Endothelial cell of umbilical vein (primary cell): ENCODE data around the gene PVR. TPM values are rescaled to one million over a fixed set of nuclear protein-coding genes. Genes with fewer than 3 reads are reported as not detected.

Source experiments
- BruUV-seq: library from RNA; stranded (reverse); fragments of 400-500 nt; replicated peaks from 2 replicates; lab custom pipeline; 2021; lab: Mats Ljungman, UMichigan
- CTCF ChIA-PET: fragments of 300-600, 350-600 bp; sonication (Branson Sonifier 250); formaldehyde crosslinking; loops from one replicate; lab custom pipeline; 2021; ENCODE audit warnings: antibody characterized with exemption, inconsistent platforms; lab: Charles Lee
- POLR2A ChIA-PET: fragments of 300-600, 350-600 bp; sonication (Branson Sonifier 250); formaldehyde crosslinking; loops from one replicate; lab custom pipeline; 2021; ENCODE audit warnings: antibody characterized with exemption, inconsistent platforms; lab: Charles Lee
- DNase-seq: peaks from one replicate; pipeline ENCODE4 v3.0.0-alpha.2; 2011; ENCODE audit warnings: low read depth, low spot score
- FAIRE-seq: peaks from 2 replicates; lab custom pipeline; 2011; peaks lifted over from hg19 to GRCh38; lab: Jason Lieb, UNC
- H2AFZ ChIP-seq: 2 replicates; pipeline ENCODE4 v1.6.0; 2012; ENCODE audit warnings: low read depth, low read length, control low read depth, inconsistent platforms
- H3K27ac ChIP-seq: 2 replicates; pipeline ENCODE4 v1.5.1; 2011; ENCODE audit warnings: low read depth, mild to moderate bottlenecking, control low read depth, low read length, moderate library complexity; ENCODE audit not compliant: insufficient read depth
- H3K27me3 ChIP-seq, 2 experiments: 2 replicates each; pipeline versions ENCODE4 v1.6.0 to v1.6.1; 2011; ENCODE audit warnings: low read length in 2 of 2, mixed read lengths in 1 of 2; ENCODE audit not compliant: control insufficient read depth in 2 of 2, insufficient read depth in 2 of 2
- H3K36me3 ChIP-seq, 2 experiments: 2 replicates in 1 of 2; 3 replicates in 1 of 2; pipeline ENCODE4 v1.5.1; 2011; ENCODE audit warnings: low read length in 2 of 2, mild to moderate bottlenecking in 1 of 2, moderate library complexity in 1 of 2; ENCODE audit not compliant: control insufficient read depth in 2 of 2, insufficient read depth in 2 of 2; ENCODE audit errors: extremely low read depth in 1 of 2
- H3K4me1 ChIP-seq: 3 replicates; pipeline ENCODE4 v1.5.1; 2011; ENCODE audit warnings: mild to moderate bottlenecking, low read length; ENCODE audit not compliant: control insufficient read depth, insufficient read depth; ENCODE audit errors: extremely low read depth
- H3K4me2 ChIP-seq: 2 replicates; pipeline ENCODE4 v1.6.1; 2011; ENCODE audit warnings: low read length, control low read depth, mixed read lengths; ENCODE audit not compliant: insufficient read depth
- H3K4me3 ChIP-seq, 3 experiments: fragments of 200-600 bp in 1 of 3; sonication (generic), shearing (Covaris generic) in 1 of 3; replicated peaks in 1 of 3; 2 replicates each; pipeline ENCODE4 v1.5.1; 2011 to 2016; ENCODE audit warnings: control low read depth in 3 of 3, low read length in 3 of 3, mild to moderate bottlenecking in 2 of 3, inconsistent platforms in 1 of 3, low read depth in 1 of 3, moderate library complexity in 1 of 3; ENCODE audit not compliant: insufficient read depth in 1 of 3
- H3K79me2 ChIP-seq: 2 replicates; pipeline ENCODE4 v1.6.0; 2012; ENCODE audit warnings: low read length, inconsistent platforms; ENCODE audit not compliant: control insufficient read depth, insufficient read depth
- H3K9ac ChIP-seq: replicated peaks from 2 replicates; pipeline ENCODE3; 2011; ENCODE audit warnings: low read length, control low read depth; ENCODE audit not compliant: insufficient read depth; ENCODE audit errors: extremely low read depth
- H3K9me1 ChIP-seq: replicated peaks from 3 replicates; pipeline ENCODE4 v1.6.0; 2011; ENCODE audit warnings: mild to moderate bottlenecking, low read length; ENCODE audit not compliant: control insufficient read depth, insufficient read depth; ENCODE audit errors: extremely low read depth
- H3K9me3 ChIP-seq: replicated peaks from 2 replicates; pipeline ENCODE4 v1.5.1; 2012; ENCODE audit warnings: low read length, inconsistent platforms; ENCODE audit not compliant: control insufficient read depth, insufficient read depth
- H4K20me1 ChIP-seq: replicated peaks from 2 replicates; pipeline ENCODE3; 2011; ENCODE audit warnings: mild to moderate bottlenecking, low read length; ENCODE audit not compliant: control insufficient read depth, insufficient read depth; ENCODE audit errors: extremely low read depth
- EZH2 ChIP-seq: IDR thresholded peaks from 2 replicates; pipeline ENCODE4 v1.6.1; 2012; ENCODE audit warnings: borderline replicate concordance, low read depth, mild to moderate bottlenecking, moderate library complexity, low read length, inconsistent platforms; ENCODE audit not compliant: severe bottlenecking
- FOS ChIP-seq: IDR thresholded peaks from 2 replicates; pipeline ENCODE4 v1.6.1; 2011; ENCODE audit warnings: mild to moderate bottlenecking, low read length, moderate library complexity, borderline replicate concordance; ENCODE audit not compliant: insufficient read depth
- GATA2 ChIP-seq: IDR thresholded peaks from 2 replicates; pipeline ENCODE4 v1.7.0; 2011; ENCODE audit warnings: low read depth, mild to moderate bottlenecking, moderate library complexity, mixed read lengths, low read length; ENCODE audit not compliant: insufficient read length, insufficient read depth
- JUN ChIP-seq: IDR thresholded peaks from 2 replicates; pipeline ENCODE4 v1.6.1; 2011; ENCODE audit warnings: borderline replicate concordance, low read depth; ENCODE audit not compliant: insufficient read length, insufficient read depth
- MYC ChIP-seq: IDR thresholded peaks from one replicate; pipeline ENCODE4 v1.6.1; 2011; ENCODE audit warnings: mild to moderate bottlenecking, low read depth, low read length
- POLR2A ChIP-seq: IDR thresholded peaks from 2 replicates; pipeline ENCODE4 v1.6.1; 2012; ENCODE audit warnings: low read depth, mild to moderate bottlenecking, control low read depth, low read length
- POLR2AphosphoS5 ChIP-seq: IDR thresholded peaks from 2 replicates; pipeline ENCODE4 v1.6.1; 2012; ENCODE audit warnings: low read depth, mild to moderate bottlenecking, control low read depth, low read length, moderate library complexity; ENCODE audit not compliant: insufficient read depth
- dilution Hi-C: fragments of 300-500 bp; cut with MboI; formaldehyde crosslinking; loops from one replicate; pipeline ENCODE4 v1.15.0; 2019; ENCODE audit warnings: low sequenced_read_pairs; ENCODE audit not compliant: extremely low pct_ligation_motif_present
- intact Hi-C: fragments of 100-400 bp; cut with micrococcal nuclease; formaldehyde crosslinking; loops from one replicate; pipeline ENCODE4 v1.10.0; 2022
- polyA plus RNA-seq, 4 experiments: library from polyadenylated mRNA; depleted of rRNA in 3 of 4; stranded (reverse) in 3 of 4; unstranded in 1 of 4; fragments of >200 nt; gene quantifications; 2 replicates each; pipeline versions ENCODE4 v1.2.1 to v1.2.3, GENCODE V29; 2011 to 2012; ENCODE audit warnings: missing spikeins in 1 of 4
- total RNA-seq: library from RNA; stranded (reverse); gene quantifications from 2 replicates; pipeline ENCODE4 v1.2.3, GENCODE V29; 2021
- TF ChIP-seq, protein P1 (sequence below), 2 donors: IDR thresholded peaks; 1 replicate in 1 of 2; 2 replicates in 1 of 2; pipeline ENCODE4 v1.5.1; 2011; ENCODE audit warnings: low read length in 2 of 2, mild to moderate bottlenecking in 2 of 2, moderate library complexity in 2 of 2, control low read depth in 1 of 2, inconsistent platforms in 1 of 2, low read depth in 1 of 2; ENCODE audit not compliant: insufficient read depth in 1 of 2; ENCODE audit errors: extremely low read depth in 1 of 2
- TF ChIP-seq, protein P2 (sequence below): IDR thresholded peaks from 2 replicates; pipeline ENCODE4 v1.6.1; 2011; ENCODE audit not compliant: insufficient read depth, insufficient read length

PVR gene
- total and polyA plus RNA-seq, 2 donors (not counting 3 experiments of a cell fraction or from before 2014, with no cell fraction given): 133 to 226 TPM

DNA sequence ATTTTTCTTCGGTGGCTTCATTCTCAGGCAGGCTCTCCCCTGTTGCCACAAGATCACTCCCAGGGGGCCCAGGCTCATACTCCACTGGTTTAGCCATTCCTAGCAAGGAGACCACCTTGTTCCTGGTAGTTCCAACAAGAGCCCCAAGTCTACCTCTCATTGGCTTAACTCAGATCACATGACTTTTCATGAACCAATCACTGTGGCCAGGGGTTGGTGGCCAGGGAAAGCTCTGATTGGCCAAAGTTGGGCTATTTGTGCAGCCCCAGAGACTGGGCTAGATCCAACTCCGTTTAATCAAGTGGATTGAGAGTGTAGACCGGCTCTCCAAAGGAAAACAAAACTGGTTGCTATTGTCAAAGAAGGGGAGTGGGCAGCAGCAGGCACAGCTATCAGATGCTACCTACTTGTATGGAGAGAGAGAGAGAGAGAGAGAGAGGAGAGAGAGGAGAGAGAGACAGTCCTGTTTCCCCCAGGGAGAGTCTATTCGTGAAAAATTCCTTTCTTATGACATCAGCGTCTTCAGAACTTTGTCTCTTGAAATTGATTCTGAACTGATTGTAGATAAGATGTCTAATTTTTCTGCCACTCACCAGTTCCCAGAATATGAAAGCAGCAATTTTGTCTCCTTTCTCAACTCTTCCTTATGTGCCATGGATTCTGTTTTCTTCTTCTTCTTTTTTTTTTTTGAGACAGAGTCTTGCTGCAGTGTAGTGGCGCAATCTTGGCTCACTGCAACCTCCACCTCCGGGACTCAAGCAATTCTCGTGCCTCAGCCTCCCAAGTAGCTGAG lies 33.5 kb downstream of the PVR start:
- Histone ChIP-seq H4K20me1 (no peaks in the 10 kb centered on the region), H3K27me3 (no peaks in the 10 kb centered on the region), H3K4me2 (no peak overlapping the region), H3K9me3 (no peaks in the 10 kb centered on the region), H3K9me1 (no peaks in the 10 kb centered on the region), H2AFZ (no peak overlapping the region), H3K4me1 (peaks cover 8% of the 10 kb centered on the region), H3K27ac (peak overlapping the region; percentile 37), H3K4me3 (no peak overlapping the region), H3K9ac (no peak overlapping the region), H3K36me3 (peaks cover 0 to 2% of the 10 kb centered on the region in 2 experiments), H3K79me2 (no peaks in the 10 kb centered on the region)
- BruUV-seq: no TSS peak
- ChIA-PET CTCF (interaction anchor here (1.6 to 1.8 kb wide), 3 partner anchors 20 to 106 kb away, joined by 4 to 8 read pairs (median 8); no protein-coding TSS in a partner anchor), POLR2A (no interaction called here)
- FAIRE-seq (peak; percentile 96), DNase-seq (peak; percentile 57)
- intact Hi-C loops: no loop called here
- dilution Hi-C loops: no loop called here
- TF ChIP-seq MYC (no peak), FOS (no peak), POLR2AphosphoS5 (no peak), GATA2 (peak; percentile 64), JUN (peak; percentile 38), POLR2A (no peak), EZH2 (no peak)
- TF ChIP-seq, protein P1, sequence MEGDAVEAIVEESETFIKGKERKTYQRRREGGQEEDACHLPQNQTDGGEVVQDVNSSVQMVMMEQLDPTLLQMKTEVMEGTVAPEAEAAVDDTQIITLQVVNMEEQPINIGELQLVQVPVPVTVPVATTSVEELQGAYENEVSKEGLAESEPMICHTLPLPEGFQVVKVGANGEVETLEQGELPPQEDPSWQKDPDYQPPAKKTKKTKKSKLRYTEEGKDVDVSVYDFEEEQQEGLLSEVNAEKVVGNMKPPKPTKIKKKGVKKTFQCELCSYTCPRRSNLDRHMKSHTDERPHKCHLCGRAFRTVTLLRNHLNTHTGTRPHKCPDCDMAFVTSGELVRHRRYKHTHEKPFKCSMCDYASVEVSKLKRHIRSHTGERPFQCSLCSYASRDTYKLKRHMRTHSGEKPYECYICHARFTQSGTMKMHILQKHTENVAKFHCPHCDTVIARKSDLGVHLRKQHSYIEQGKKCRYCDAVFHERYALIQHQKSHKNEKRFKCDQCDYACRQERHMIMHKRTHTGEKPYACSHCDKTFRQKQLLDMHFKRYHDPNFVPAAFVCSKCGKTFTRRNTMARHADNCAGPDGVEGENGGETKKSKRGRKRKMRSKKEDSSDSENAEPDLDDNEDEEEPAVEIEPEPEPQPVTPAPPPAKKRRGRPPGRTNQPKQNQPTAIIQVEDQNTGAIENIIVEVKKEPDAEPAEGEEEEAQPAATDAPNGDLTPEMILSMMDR (IDR thresholded peaks at IDR 0.05; ENCODE audit: extremely low read depth in 1 of 2, insufficient read depth in 1 of 2, low read depth in 1 of 2, low read length in 2 of 2): no peak
- TF ChIP-seq, protein P2, sequence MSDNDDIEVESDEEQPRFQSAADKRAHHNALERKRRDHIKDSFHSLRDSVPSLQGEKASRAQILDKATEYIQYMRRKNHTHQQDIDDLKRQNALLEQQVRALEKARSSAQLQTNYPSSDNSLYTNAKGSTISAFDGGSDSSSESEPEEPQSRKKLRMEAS: no peak
